ENCODE measurements around the gene MIAT.

The MIAT gene

GRCh38 chr22:26660961-26661578 lies 3.7 kb downstream of the MIAT start:
- H3K4me1 ChIP-seq = no peaks in the 10 kb centered on the region
- no peak overlapping the region for H2AFZ ChIP-seq
- peaks cover 14% of the 10 kb centered on the region for H3K27me3 ChIP-seq (ENCODE audit: control insufficient read depth, insufficient read depth, low read length)
- no peak overlapping the region for H3K4me3 ChIP-seq (ENCODE audit: low read depth, low read length)
- no peak overlapping the region for H3K9ac ChIP-seq
- H3K9me3 ChIP-seq (ENCODE audit: control insufficient read depth, low read length) = no peaks in the 10 kb centered on the region
- no peaks in the 10 kb centered on the region for H3K79me2 ChIP-seq
- H3K36me3 ChIP-seq (ENCODE audit: control insufficient read depth, insufficient read depth, low read length) = no peaks in the 10 kb centered on the region
- H3K4me2 ChIP-seq (ENCODE audit: low read length) = no peak overlapping the region
- TF ChIP-seq, protein P1, sequence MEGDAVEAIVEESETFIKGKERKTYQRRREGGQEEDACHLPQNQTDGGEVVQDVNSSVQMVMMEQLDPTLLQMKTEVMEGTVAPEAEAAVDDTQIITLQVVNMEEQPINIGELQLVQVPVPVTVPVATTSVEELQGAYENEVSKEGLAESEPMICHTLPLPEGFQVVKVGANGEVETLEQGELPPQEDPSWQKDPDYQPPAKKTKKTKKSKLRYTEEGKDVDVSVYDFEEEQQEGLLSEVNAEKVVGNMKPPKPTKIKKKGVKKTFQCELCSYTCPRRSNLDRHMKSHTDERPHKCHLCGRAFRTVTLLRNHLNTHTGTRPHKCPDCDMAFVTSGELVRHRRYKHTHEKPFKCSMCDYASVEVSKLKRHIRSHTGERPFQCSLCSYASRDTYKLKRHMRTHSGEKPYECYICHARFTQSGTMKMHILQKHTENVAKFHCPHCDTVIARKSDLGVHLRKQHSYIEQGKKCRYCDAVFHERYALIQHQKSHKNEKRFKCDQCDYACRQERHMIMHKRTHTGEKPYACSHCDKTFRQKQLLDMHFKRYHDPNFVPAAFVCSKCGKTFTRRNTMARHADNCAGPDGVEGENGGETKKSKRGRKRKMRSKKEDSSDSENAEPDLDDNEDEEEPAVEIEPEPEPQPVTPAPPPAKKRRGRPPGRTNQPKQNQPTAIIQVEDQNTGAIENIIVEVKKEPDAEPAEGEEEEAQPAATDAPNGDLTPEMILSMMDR (IDR thresholded peaks at IDR 0.05) = no peak
- H3K27ac ChIP-seq = no peak overlapping the region

DNA sequence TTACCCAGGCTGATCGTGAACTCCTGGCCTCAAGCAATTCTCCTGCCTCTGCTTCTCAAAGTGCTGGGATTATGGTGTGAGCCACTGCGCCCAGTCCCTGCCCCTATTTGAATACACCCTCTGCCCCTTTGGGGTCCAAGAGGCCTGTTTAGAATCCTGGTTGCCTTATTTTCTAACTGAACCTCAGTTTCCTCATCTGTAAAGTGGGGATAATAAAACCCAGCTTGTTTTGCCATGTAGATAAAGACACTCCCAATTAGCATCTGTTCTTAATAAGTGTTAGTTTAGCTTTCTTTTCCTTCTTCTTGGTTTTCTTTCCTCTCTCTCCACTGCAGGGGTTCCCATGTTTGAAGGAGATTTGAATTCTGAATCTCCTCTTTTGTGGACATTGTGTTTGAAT lies 4.8 kb downstream of the MIAT start:
- Histone ChIP-seq H3K9ac (no peak overlapping the region), H3K36me3 (ENCODE audit: control insufficient read depth, insufficient read depth, low read length) (no peaks in the 10 kb centered on the region), H3K79me2 (no peaks in the 10 kb centered on the region), H3K27me3 (ENCODE audit: control insufficient read depth, insufficient read depth, low read length) (peaks cover 11% of the 10 kb centered on the region), H2AFZ (no peak overlapping the region), H3K4me1 (no peaks in the 10 kb centered on the region), H3K4me2 (ENCODE audit: low read length) (no peak overlapping the region), H3K27ac (no peak overlapping the region), H3K4me3 (ENCODE audit: low read depth, low read length) (no peak overlapping the region), H3K9me3 (ENCODE audit: control insufficient read depth, low read length) (no peaks in the 10 kb centered on the region)
- TF ChIP-seq, protein P1 (IDR thresholded peaks at IDR 0.05) = no peak

DNA sequence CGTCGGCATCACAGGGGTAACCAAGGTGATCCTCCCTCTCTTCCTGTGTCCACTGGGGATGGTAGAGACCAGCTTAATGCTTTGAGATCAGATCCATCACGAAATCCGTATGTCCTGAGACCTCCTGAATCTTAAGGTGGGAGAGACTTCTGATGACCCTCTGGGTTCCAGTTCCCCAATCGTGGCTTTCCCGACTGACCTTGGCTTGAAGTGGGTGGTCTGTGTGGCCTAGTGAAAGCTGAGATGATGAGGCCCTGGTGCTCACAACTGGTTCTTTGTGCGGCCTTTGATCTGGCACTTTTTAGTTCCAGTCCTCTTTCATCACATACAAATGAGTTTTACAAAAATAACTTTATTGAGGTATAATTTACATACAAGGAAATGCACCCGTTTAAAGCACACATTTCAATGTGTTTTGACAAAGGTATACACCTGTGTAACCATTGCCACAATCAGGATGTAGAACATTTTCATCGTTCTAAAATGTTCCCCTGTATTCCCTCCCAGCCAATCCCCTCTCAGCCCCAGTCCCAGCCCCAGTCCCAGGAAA lies 6.1 kb downstream of the MIAT start:
- H3K4me1 ChIP-seq = no peaks in the 10 kb centered on the region
- no peaks in the 10 kb centered on the region for H3K36me3 ChIP-seq (ENCODE audit: control insufficient read depth, insufficient read depth, low read length)
- H3K79me2 ChIP-seq = no peaks in the 10 kb centered on the region
- H2AFZ ChIP-seq = no peak overlapping the region
- no peak overlapping the region for H3K4me3 ChIP-seq (ENCODE audit: low read depth, low read length)
- H3K27ac ChIP-seq = no peak overlapping the region
- H3K9ac ChIP-seq = no peak overlapping the region
- H3K9me3 ChIP-seq (ENCODE audit: control insufficient read depth, low read length) = no peaks in the 10 kb centered on the region
- TF ChIP-seq, protein P1 (IDR thresholded peaks at IDR 0.05) = no peak
- H3K27me3 ChIP-seq (ENCODE audit: control insufficient read depth, insufficient read depth, low read length) = peaks cover 1% of the 10 kb centered on the region
- no peak overlapping the region for H3K4me2 ChIP-seq (ENCODE audit: low read length)

DNA sequence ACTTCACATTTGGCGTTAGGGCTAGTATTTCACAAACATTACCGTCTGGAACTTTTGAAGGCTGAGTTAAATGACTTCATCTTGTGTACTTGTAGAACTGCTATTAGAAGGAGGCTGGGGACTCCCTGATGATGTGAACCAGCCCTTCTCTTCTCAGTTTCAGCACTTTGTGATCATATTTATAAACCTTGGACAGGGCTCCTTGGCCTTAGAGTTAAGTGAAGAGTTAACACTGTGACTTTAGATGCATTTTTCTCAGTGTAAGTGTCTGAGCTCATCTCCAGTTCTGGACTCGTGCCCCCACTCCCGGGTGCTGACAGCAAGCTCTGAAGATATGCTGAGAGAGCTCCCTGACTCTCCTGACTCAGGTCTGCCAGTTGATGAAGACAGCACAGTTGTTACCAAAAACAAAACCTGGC lies 8.4 kb downstream of the MIAT start:
- no peaks in the 10 kb centered on the region for H3K79me2 ChIP-seq
- H3K4me1 ChIP-seq = no peaks in the 10 kb centered on the region
- TF ChIP-seq, protein P1 (IDR thresholded peaks at IDR 0.05) = no peak
- H3K4me3 ChIP-seq (ENCODE audit: low read depth, low read length) = no peak overlapping the region
- H3K27me3 ChIP-seq (ENCODE audit: control insufficient read depth, insufficient read depth, low read length) = no peaks in the 10 kb centered on the region
- no peaks in the 10 kb centered on the region for H3K9me3 ChIP-seq (ENCODE audit: control insufficient read depth, low read length)
- H3K36me3 ChIP-seq (ENCODE audit: control insufficient read depth, insufficient read depth, low read length) = no peaks in the 10 kb centered on the region
- H2AFZ ChIP-seq = no peak overlapping the region
- H3K27ac ChIP-seq = no peak overlapping the region
- H3K9ac ChIP-seq = no peak overlapping the region
- H3K4me2 ChIP-seq (ENCODE audit: low read length) = no peak overlapping the region

GRCh38 chr22:26667140-26667539 lies 9.8 kb downstream of the MIAT start:
- H3K9me3 ChIP-seq (ENCODE audit: control insufficient read depth, low read length) = no peaks in the 10 kb centered on the region
- H3K79me2 ChIP-seq = no peaks in the 10 kb centered on the region
- no peak overlapping the region for H3K27ac ChIP-seq
- no peak overlapping the region for H3K9ac ChIP-seq
- no peak overlapping the region for H3K4me2 ChIP-seq (ENCODE audit: low read length)
- no peaks in the 10 kb centered on the region for H3K27me3 ChIP-seq (ENCODE audit: control insufficient read depth, insufficient read depth, low read length)
- H2AFZ ChIP-seq = no peak overlapping the region
- H3K4me3 ChIP-seq (ENCODE audit: low read depth, low read length) = no peak overlapping the region
- H3K4me1 ChIP-seq = peaks cover under 1% of the 10 kb centered on the region
- TF ChIP-seq, protein P1 (IDR thresholded peaks at IDR 0.05) = no peak
- H3K36me3 ChIP-seq (ENCODE audit: control insufficient read depth, insufficient read depth, low read length) = no peaks in the 10 kb centered on the region

Data from parathyroid adenoma (tissue), 2 donors.